Forelimb muscle (tissue), 1 donor: ENCODE measurements around the gene SEMA4F. TPM values are rescaled to one million over a fixed set of nuclear protein-coding genes. Genes with fewer than 3 reads are reported as not detected.
"Not testable (repeated sequence)": the region's sequence is repeated elsewhere in the genome, so short reads cannot be mapped to it uniquely, and the experiment has no call there.

Source experiments
- DNase-seq: peaks from one replicate; pipeline ENCODE4 v3.0.0-alpha.2; 2013; ENCODE audit warnings: low read depth
- polyA plus RNA-seq: library from polyadenylated mRNA; unstranded; fragments of 120-200 nt; gene quantifications from one replicate; pipeline ENCODE4 v1.2.1, GENCODE V29; 2013; ENCODE audit not compliant: insufficient read length

The SEMA4F gene, protein sequence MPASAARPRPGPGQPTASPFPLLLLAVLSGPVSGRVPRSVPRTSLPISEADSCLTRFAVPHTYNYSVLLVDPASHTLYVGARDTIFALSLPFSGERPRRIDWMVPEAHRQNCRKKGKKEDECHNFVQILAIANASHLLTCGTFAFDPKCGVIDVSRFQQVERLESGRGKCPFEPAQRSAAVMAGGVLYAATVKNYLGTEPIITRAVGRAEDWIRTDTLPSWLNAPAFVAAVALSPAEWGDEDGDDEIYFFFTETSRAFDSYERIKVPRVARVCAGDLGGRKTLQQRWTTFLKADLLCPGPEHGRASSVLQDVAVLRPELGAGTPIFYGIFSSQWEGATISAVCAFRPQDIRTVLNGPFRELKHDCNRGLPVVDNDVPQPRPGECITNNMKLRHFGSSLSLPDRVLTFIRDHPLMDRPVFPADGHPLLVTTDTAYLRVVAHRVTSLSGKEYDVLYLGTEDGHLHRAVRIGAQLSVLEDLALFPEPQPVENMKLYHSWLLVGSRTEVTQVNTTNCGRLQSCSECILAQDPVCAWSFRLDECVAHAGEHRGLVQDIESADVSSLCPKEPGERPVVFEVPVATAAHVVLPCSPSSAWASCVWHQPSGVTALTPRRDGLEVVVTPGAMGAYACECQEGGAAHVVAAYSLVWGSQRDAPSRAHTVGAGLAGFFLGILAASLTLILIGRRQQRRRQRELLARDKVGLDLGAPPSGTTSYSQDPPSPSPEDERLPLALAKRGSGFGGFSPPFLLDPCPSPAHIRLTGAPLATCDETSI
- polyA plus RNA-seq: 2.1 TPM

DNA sequence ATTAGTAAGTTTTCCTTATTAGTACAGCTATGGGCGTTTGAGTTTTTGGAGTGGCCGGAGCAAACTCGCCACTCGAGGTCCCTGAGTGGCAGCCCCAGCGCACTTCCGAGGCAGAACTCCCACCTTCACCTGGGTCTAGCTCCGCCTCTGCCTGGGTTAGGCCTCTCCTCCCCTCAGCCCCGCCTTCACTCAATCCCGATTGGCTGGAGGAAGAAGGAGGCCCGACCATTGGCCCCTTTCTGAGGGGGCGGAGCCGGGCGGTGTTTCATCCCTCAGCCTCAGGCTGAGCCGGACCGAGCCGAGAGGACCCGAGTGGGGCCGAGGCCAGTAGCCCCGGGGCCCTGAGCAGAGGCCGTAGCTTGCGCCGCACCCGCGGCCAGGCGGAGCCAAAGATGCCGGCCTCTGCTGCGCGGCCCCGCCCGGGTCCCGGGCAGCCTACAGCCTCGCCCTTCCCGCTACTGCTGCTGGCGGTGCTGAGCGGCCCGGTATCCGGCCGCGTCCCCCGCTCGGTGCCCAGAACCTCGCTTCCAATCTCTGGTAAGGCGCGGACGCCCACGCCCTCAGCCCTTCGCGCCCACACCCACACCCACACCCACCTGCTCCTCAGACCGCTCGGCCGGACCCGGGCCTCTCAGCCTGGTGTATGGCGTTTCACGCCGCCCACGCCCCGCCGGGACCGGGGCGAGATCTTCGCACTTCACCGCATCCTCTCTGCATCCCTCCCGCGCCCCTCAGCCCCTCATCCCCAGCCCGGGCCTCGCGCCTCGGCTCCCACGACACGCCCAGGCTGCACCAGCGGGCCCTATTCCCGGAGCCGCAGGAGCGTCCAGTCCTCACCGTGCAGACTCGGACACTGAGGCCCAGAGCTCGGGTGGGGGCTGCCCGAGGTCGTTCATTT lies at the start of gene SEMA4F:
SEMA4F (plus strand) TSS at position 263 of the 898 bp plus-strand sequence; CDS start at position 393, 130 bp downstream.
- peak; percentile 84 for DNase-seq

DNA sequence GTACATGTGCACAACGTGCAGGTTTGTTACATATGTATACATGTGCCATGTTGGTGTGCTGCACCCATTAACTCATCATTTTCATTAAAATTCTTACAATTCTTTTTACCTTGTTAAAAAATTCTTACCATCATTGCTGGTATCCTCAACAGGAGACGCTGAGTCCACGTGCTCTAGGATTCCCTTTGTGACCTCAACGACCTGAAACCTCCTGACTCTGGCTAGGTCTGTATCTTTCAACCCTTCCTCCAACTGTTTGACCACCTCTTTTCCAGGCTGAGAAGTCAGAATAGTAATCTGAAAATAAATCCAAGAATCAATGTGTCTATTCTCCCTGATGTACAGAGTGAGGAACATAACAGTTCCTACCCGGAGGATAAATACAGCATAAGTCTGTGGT lies 47.1 kb upstream of the SEMA4F start:
- no peak for DNase-seq

DNA sequence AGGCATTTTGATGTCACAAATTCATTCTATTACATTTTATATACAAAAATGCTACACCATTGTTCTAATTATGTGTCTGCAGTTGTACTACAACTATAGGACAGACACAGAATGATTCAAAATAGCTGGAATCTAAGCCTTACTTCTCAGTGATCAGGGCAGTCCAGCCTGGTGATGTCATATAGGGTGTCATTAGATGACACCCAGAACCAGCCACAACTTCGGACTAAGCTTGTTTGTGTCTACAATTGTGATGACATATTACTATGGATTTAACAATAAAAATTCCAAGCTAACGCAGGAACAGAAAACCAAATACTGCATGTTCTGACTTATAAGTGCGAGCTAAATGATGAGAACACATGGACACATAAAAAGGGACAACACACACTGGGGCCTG lies 36.9 kb upstream of the SEMA4F start:
- no peak for DNase-seq

DNA sequence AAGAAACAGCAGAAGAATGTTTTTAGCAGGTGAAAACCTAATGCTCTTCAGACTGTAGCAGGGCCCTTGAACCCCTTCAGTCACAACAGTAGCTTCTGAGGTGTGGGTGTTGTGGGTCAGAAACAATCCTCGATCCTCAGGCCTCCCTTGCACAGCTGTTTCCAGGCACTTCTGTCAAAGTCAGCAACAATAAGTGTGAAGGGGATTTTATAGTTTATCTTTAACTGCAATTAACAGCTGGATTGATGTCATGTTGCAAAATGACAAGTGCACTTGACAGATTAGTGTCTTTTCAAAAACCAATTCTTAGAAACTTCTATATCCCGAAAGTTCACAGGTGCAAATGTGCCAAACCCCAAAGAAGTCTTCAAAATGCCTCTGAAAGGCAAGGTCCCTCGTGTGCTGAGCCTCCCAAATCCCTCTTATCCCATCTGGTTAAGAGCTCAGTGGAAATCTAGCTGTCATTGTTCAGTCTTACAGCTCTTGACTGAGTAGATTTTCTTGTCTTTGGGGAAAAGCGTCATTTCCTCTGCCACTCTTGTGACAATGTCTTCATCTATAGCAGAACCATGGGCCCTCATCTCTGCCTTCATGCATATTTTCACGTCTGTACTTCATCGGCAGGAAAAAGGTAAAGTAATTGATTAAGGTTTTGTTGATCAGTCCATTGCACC lies 35.5 kb upstream of the SEMA4F start:
- no peak for DNase-seq

DNA sequence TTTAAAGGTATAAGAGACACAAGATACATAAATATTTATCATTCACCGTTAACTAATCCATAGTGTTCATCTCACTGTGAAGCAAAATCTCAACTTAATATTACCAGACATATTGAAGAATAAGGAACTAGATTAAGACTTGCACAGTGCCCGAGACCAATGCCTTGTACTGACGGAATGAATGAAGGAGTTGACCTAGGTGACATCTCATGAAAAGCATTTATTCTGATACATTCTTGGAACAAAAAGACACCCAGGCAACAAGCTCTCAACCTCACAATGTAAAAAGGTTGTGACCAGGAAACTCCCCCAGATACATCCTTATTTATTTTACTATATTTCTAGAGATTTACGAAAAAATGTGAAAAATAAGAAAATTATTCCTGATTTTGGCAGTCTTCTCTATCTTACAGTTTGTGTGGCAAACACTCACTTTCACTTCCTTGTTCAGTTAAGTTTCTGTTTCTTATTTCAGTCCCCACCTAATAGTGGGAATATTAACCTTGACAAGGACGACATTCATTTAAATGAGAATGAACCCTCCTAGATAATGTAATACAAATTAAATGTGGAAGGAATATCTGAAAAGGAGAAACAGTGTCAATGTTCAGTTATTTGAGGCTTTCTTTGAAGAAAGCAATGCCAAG lies 34.3 kb upstream of the SEMA4F start:
- DNase-seq: no peak

DNA sequence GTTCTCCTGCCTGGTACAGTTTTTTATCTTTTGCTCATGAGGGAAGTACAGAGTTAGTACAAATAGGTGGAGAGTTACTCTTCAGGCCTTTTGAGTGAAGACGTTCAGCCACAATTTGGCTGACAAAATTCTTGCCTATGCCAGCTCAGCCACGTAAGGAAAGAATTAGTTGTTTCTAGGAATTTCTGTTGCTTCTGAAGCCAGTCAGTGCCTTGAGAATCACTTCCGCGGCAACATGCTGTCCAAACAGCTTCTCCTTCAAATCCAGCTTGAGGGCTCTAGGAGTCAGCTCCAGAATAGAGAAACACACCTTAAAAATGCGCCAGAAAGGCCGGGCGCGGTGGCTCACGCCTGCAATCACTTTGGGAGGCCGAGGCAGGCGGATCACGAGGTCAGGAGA lies 33.4 kb upstream of the SEMA4F start:
- DNase-seq: no peak

DNA sequence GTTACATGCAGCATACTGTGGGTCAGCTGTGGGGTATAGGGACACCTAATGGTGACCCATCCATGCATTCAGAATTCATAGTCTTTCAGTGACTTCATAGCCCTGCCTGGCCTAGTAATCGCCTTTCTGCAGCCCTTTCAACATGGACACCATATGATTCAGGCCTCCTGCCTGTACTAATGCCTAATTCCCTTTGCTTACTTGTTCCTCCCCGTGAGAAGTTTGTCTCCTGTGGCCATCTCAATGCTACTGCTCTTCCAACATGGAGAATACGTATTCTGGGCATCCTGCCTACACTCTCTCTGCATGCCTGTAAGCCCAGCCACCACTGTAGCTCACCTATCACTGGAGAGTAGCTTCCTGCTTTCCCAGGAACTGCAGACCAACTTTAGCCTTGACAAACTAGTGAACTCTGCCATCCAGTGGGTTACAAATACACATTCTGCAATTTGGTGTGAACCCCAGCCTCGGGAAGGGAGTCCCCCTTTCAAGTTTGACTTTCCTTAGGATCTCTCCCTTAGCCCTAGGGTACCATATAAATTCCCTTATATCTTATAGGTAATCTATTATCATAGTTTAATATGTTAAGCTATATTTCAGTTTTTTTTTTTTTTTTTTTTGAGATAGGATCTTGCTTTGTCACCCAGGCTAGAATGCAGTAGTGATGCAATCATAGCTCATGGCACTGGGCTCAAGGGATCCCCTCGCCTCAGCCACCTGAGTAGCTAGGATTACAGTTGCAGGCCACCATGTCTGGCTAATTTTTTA lies 28.2 kb upstream of the SEMA4F start:
- no peak for DNase-seq

DNA sequence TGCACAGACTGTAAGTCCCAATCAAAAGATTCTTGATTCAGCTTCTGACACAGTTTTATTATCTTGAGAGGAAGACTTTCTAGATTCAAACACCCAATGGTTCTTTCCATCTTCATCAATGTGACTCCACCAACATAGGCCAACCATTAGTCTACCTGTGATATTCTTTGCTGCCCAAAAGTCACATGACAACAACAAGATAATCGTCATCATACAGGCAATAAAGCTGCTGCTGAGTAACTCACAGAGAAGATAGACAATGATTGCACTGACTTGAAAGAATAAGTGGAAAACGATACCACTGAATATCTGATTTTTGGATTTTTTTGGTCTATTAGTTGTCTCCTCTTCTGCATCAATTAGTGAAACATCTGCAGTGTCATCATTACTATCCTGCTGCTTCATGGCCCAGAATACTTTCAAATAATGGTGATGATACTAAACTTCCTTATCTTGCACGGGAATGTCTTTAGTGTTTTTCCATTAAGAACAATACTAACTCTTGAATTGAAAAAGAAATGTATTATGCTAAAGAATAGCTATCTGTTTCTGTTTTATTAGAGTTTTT lies 25.4 kb upstream of the SEMA4F start:
- no peak for DNase-seq

DNA sequence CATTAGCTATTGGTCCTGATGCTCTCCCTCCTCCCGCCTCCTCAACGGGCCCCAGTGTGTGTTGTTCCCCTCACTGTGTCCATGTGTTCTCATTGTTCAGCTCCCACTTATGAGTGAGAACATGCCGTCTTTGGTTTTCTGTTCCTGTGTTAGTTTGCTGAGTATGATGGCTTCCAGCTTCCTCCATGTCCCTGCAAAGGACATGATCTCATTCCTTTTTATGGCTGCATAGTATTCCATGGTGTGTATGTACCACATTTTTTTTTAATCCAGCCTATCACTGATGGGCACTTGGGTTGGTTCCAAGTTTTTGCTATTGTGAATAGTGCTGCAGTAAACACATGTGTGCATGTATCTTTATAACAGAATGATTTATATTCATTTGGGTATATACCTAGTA lies 23.6 kb upstream of the SEMA4F start:
- DNase-seq: not testable (repeated sequence)

DNA sequence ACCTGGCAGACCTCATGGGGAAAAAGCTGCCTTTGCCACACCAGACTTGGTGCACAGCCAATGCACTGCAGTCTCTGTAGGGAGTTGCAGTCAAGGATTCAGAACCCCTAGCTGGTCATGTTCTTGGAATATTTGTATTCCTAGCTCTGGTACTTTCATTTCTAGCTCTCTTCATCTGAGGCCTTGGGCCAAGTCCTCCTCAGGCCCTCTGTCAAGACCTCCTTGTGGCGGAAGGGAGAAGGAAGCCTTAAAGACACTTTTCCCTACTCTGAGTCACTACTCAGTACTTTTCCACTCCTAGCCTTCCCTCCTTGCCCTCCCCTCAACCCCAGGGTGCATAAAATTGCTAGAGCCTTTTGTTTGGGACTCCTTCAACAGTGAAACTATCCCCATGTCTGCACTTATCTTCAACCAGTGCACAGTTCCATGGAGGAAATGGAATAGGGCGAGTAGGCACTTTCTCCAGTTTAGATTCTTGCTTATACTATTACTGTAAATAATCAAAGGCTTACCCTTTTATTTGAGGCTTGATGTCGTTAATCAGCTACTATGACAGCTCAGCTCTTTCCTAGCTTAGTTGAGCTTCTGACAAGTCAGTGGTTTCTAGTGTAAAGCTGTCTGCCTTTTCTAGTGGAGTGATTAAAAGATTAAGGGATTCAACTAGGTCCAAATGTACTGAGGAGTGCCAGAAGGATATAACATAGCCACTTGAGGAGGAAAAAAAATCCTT lies 21.7 kb upstream of the SEMA4F start:
- no peak for DNase-seq

DNA sequence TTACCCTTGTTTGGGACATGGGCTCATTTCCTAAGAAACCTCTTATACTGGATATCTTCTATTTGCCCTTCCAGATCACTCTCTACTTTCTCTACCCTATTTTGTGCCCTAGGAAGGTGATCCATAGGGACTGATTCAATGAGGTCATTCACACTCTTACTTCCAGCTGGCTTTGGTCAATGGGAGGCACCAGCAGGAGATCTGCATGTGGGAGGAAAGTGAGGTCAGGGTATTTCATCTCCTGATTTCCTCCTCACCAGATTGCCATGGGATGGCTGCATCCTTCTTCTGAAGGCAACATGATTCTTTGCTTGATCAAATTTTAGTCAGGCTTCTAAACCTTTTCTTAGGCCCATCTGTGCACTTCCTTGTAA lies 21.1 kb upstream of the SEMA4F start:
- no peak for DNase-seq

DNA sequence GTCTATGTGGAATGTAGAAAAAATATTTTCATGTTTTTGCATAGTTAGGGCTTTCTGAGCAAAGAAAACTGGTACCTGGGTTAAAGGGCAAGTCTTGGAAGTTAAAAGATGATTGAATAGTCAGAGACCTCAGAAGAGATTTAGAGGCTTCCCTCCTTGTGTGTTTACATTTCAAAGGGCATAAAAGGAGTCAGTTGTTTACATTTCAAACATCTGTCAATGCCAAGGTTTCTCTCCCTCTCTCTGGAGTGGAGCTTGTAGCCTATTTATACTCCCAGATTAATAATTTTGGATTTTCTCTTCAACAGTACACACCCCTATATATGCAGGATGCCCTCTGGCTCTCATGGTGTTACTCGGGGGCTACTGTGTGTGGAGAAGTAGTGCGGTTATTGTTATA lies 14.5 kb upstream of the SEMA4F start:
- DNase-seq: no peak

DNA sequence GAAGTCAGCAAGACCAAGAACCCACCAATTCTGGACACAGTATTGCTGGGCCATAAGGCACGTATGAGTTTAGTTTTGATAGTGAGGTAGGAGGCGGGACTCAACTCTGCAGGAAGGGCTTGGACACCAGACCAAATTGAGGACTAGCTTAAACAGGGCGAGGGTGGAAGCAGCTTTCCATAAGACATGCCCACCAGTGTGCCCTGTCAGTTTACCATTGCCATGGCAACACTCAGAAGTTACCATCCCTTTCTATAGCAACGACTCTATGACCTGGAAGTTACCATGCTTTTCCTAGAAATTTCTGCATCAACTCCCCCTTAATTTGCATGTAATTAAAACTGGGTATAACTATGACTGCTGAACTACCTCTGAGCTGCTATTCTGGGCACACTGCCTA lies 8.7 kb upstream of the SEMA4F start:
- no peak for DNase-seq

DNA sequence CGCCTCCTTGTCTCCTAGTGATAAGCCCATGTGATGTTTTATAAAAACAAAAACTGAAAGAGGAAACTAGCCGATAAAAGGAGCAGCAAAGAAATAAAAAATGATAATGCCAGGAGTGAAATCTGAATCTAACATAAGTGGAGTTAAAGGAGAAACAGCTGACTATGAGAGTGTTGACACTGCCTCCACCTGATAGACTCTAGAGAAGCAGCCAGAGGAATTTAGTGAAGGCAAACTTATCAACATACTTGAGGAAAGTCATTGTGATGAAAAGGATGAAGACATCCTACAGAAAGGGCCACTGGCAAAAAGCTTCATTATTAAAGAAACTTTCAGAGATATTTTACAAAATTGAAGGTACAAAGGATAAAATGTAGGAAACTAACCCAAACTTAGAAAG lies 7.8 kb upstream of the SEMA4F start:
- DNase-seq: no peak

DNA sequence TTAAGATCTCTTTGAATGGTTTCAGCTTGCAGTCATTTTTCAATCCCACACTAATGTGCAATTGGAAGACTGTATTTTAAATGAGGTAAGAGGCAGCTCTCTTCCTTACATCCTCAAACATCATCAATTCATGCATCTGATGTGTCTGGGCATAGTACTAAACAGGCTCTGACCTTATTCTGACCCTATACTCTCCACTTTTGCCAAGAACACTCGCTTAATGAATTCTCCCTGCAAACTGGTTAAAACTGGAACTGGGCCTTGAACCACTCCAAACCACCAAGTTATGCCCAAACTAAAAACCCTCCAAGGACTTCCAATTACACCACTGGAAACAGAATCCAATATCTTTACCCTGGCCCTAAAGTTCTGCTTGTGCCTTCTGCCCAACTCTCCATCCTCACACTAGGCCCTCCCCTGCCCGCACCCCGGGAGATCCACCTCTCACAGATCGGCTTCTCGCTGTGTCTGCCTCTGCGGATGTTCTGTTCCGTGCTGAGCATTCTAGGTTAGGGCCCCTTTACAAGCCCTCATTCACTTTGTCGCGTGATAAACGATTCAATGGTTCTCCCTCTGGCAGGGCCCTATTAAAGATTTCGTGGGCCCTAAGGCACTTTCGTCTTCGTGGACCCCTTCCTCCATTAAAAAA lies 7.1 kb upstream of the SEMA4F start:
- DNase-seq: no peak

DNA sequence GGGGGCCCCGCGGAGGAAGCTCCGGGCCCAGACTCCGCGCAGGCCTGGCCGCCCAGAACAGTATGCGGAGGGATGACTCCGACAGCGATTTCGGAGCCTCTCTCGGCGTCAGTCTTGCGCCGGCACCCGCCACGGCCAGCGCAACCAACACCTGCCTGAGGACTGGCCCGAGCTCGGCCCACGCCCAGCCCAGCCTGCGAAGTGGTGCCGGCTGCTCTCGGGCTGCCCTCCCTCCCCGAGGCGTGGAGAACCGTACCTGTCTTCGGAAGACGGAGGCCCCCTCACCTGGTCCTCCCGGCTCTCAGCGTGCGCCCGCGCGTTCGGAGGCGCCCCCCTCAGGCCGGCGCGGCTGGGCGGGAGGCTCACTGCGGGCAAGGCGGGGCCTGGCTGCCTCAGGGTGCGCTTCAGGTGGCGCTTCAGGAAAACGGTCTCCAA lies 6.0 kb upstream of the SEMA4F start, which contains the start of gene M1AP:
M1AP (minus strand) TSS at position 322 of the 435 bp plus-strand sequence. CDS start 8,055 bp downstream, outside the sequence.
- DNase-seq: no peak

DNA sequence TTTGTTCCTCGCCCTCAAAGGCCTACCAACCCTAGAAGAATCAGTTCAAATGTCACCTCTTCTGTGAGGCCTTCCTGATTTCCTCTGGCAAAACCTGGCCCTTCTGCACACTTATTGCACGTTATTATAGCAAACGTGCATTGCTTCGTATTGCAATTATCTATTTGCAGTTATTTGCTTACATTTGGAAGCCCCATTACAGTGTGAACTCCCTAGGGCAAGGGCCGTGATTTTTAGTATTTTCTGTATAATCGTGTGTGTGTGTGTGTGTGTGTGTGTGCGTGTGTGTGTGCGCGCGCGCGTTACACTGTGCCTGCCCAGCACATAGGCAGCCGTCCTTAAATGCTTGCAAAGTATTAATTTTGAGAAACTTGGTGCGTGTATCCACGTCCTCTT lies 460 bp upstream of the SEMA4F start:
- DNase-seq: no peak

DNA sequence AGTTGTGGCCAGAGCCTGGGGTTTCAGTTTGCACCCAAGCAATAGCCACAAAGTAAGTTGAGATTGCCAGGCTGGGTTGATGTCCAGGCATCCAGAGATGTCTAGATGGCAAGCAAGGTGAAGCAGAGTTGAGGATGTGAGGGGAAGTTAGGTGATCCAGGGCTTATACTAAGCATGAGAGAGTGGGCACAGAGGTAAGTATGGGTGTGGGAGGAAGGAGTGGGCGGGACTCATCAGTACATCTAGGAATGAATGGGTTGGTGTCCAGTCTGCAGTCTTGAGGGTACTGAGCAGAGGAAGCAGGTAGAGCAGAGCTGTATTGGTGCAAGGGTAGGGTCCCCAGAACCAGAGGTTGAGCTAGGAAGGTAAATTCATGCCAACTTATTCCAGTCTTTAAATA lies 1.5 kb downstream of the SEMA4F start:
- DNase-seq: no peak
